ENCODE results near the gene EYA2. TPM values are rescaled to one million over a fixed set of nuclear protein-coding genes. Genes with fewer than 3 reads are reported as not detected.

EYA2 gene
- total RNA-seq, 1 donor from 2014 or later, result 0.94 TPM

GRCh38 chr20:46981184-46981583 lies 86.5 kb downstream of the EYA2 start:
- DNase-seq, result no peak

GRCh38 chr20:46983466-46983865 lies 88.8 kb downstream of the EYA2 start:
- DNase-seq, result no peak

GRCh38 chr20:46984405-46984804 lies 89.8 kb downstream of the EYA2 start:
- DNase-seq, result no peak

- no peak for DNase-seq
These were observed 90.6 kb downstream of the EYA2 start for GRCh38 chr20:46985250-46985649.

GRCh38 chr20:46985671-46986070 lies 91.0 kb downstream of the EYA2 start:
- no peak for DNase-seq

- no peak for DNase-seq
These were observed 92.4 kb downstream of the EYA2 start for GRCh38 chr20:46987001-46987400.

- no peak for DNase-seq
These were observed 95.5 kb downstream of the EYA2 start for GRCh38 chr20:46990017-46990595.

- no peak for DNase-seq
These were observed 96.0 kb downstream of the EYA2 start for GRCh38 chr20:46990596-46991104.

- DNase-seq, result no peak
These were observed 96.5 kb downstream of the EYA2 start for GRCh38 chr20:46991168-46991567.

GRCh38 chr20:46991880-46992639 lies 97.4 kb downstream of the EYA2 start:
- no peak for DNase-seq

GRCh38 chr20:46992640-46993035 lies 98.0 kb downstream of the EYA2 start:
- no peak for DNase-seq

- DNase-seq, result no peak
These were observed 98.9 kb downstream of the EYA2 start for GRCh38 chr20:46993465-46994095.

- DNase-seq, result no peak
These were observed 99.7 kb downstream of the EYA2 start for GRCh38 chr20:46994341-46994740.

- DNase-seq, result no peak
These were observed 101.0 kb downstream of the EYA2 start for GRCh38 chr20:46995561-46996142.

GRCh38 chr20:46997187-46997586 lies 102.5 kb downstream of the EYA2 start:
- no peak for DNase-seq

- no peak for DNase-seq
These were observed 104.0 kb downstream of the EYA2 start for GRCh38 chr20:46998477-46999240.

- no peak for DNase-seq
These were observed 105.3 kb downstream of the EYA2 start for GRCh38 chr20:46999801-47000465.

- no peak for DNase-seq
These were observed 108.6 kb downstream of the EYA2 start for GRCh38 chr20:47003223-47003622.

- DNase-seq, result no peak
These were observed 109.5 kb downstream of the EYA2 start for GRCh38 chr20:47004179-47004578.

- no peak for DNase-seq
These were observed 113.4 kb downstream of the EYA2 start for GRCh38 chr20:47007826-47008655.
